Measurements from ENCODE around the gene CASKIN2.
A peak's percentile ranks its signal among the peaks of the same experiment; 100 is the strongest.

The CASKIN2 gene

DNA sequence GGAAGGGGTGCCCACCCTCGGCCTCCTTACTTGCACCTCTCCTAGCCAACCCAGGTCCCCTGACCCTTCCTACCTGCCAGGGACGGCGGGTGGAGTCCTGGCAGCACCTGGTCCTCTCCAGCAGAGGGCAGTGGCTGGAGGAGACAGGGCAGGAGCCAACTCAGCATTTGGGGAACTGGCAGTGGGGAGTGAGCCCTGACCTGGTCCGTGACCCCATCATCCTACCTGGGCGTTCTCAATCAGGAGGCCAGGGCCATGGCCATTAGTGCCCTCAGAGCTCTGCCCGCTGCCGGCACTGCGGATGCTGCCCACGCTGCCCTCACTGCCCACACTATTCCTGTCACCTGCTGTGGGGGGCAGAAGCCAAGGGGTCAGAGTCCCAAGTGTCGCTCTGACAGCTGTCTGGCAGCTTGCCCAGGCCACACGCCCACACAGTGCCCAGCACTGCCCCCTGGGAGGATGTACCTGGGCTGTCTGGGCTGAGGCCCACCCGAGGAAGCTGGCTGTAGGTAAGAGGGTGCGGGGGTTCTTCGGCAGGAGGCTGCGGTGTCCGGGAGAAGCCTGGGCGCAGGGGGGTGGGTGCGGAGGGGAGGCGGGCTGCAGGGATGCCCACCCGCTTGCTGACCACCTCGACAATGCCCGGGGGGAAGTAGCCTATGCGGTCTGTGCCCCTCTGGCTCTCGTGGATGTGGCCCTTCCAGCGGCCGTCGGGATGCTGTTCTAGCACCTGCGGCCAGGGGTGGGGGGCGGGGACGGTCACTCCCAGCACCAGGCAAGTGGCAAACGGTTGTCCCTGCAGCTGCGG is 10.8 kb downstream of the CASKIN2 start:
- TF ChIP-seq EP300 (IDR thresholded peaks at IDR 0.05; ENCODE audit: borderline replicate concordance) (no peak), EGR1 (IDR thresholded peaks at IDR 0.05) (peak; percentile 75; the same call in 1 of the 2 replicates), TEAD4 (IDR thresholded peaks at IDR 0.05) (no peak), FOXM1 (IDR thresholded peaks at IDR 0.05; ENCODE audit: borderline replicate concordance, low read depth) (no peak), CREB1 (IDR thresholded peaks at IDR 0.05; ENCODE audit: low read depth) (no peak), NFIC (IDR thresholded peaks at IDR 0.05) (peak; percentile 46; the same call in 1 of the 2 replicates), CEBPB (IDR thresholded peaks at IDR 0.05) (no peak), MAX (IDR thresholded peaks at IDR 0.05) (no peak), ZBTB7A (IDR thresholded peaks at IDR 0.05; ENCODE audit: low read depth) (0 out of 2 replicates have a peak, but pooled peaks have one; percentile 53), RAD21 (IDR thresholded peaks at IDR 0.05; ENCODE audit: low read depth) (peak; percentile 59), TAF1 (IDR thresholded peaks at IDR 0.05; ENCODE audit: low read depth) (no peak), YY1 (IDR thresholded peaks at IDR 0.05; ENCODE audit: low read depth) (no peak), TCF12 (IDR thresholded peaks at IDR 0.05; ENCODE audit: low read depth) (no peak)
- TF ChIP-seq, protein P1, sequence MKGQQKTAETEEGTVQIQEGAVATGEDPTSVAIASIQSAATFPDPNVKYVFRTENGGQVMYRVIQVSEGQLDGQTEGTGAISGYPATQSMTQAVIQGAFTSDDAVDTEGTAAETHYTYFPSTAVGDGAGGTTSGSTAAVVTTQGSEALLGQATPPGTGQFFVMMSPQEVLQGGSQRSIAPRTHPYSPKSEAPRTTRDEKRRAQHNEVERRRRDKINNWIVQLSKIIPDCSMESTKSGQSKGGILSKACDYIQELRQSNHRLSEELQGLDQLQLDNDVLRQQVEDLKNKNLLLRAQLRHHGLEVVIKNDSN (IDR thresholded peaks at IDR 0.05) = no peak
- TF ChIP-seq, protein P2, sequence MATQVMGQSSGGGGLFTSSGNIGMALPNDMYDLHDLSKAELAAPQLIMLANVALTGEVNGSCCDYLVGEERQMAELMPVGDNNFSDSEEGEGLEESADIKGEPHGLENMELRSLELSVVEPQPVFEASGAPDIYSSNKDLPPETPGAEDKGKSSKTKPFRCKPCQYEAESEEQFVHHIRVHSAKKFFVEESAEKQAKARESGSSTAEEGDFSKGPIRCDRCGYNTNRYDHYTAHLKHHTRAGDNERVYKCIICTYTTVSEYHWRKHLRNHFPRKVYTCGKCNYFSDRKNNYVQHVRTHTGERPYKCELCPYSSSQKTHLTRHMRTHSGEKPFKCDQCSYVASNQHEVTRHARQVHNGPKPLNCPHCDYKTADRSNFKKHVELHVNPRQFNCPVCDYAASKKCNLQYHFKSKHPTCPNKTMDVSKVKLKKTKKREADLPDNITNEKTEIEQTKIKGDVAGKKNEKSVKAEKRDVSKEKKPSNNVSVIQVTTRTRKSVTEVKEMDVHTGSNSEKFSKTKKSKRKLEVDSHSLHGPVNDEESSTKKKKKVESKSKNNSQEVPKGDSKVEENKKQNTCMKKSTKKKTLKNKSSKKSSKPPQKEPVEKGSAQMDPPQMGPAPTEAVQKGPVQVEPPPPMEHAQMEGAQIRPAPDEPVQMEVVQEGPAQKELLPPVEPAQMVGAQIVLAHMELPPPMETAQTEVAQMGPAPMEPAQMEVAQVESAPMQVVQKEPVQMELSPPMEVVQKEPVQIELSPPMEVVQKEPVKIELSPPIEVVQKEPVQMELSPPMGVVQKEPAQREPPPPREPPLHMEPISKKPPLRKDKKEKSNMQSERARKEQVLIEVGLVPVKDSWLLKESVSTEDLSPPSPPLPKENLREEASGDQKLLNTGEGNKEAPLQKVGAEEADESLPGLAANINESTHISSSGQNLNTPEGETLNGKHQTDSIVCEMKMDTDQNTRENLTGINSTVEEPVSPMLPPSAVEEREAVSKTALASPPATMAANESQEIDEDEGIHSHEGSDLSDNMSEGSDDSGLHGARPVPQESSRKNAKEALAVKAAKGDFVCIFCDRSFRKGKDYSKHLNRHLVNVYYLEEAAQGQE (IDR thresholded peaks at IDR 0.05; ENCODE audit: low read depth) = no peak

DNA sequence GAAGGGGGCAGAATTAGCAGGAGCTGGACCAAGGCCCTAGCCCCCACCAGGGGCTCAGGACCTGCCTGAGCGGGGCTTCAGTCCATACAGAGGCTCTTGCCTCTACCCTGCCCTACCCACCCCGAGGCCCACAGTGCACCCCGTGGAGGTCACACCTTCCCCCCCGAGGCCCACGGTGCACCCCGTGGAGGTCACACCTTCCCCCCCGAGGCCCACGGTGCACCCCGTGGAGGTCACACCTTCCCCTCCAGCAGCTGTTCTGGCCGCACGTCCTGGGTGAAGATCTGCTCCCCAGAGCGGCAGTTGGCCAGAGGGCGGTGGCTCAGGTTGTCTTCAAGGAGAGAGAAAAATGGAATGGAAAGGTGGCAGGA is 11.4 kb downstream of the CASKIN2 start:
- TF ChIP-seq TCF12 (IDR thresholded peaks at IDR 0.05; ENCODE audit: low read depth) (no peak), ZBTB7A (IDR thresholded peaks at IDR 0.05; ENCODE audit: low read depth) (no peak), RAD21 (IDR thresholded peaks at IDR 0.05; ENCODE audit: low read depth) (no peak), YY1 (IDR thresholded peaks at IDR 0.05; ENCODE audit: low read depth) (no peak), NFIC (IDR thresholded peaks at IDR 0.05) (no peak), TAF1 (IDR thresholded peaks at IDR 0.05; ENCODE audit: low read depth) (no peak), MAX (IDR thresholded peaks at IDR 0.05) (no peak)
- TF ChIP-seq, protein P2 (IDR thresholded peaks at IDR 0.05; ENCODE audit: low read depth) = no peak

- TF ChIP-seq EGR1 (IDR thresholded peaks at IDR 0.05) = no peak
- TF ChIP-seq TAF1 (IDR thresholded peaks at IDR 0.05; ENCODE audit: low read depth) = no peak
- TF ChIP-seq FOXM1 (IDR thresholded peaks at IDR 0.05; ENCODE audit: borderline replicate concordance, low read depth) = no peak
- TF ChIP-seq YY1 (IDR thresholded peaks at IDR 0.05; ENCODE audit: low read depth) = no peak
- no peak for TF ChIP-seq EP300 (IDR thresholded peaks at IDR 0.05; ENCODE audit: borderline replicate concordance)
- TF ChIP-seq, protein P1 (IDR thresholded peaks at IDR 0.05) = no peak
- no peak for TF ChIP-seq TEAD4 (IDR thresholded peaks at IDR 0.05)
- no peak for TF ChIP-seq NFIC (IDR thresholded peaks at IDR 0.05)
- TF ChIP-seq RAD21 (IDR thresholded peaks at IDR 0.05; ENCODE audit: low read depth) = no peak
- no peak for TF ChIP-seq CREB1 (IDR thresholded peaks at IDR 0.05; ENCODE audit: low read depth)
- TF ChIP-seq, protein P2 (IDR thresholded peaks at IDR 0.05; ENCODE audit: low read depth) = no peak
- no peak for TF ChIP-seq MAX (IDR thresholded peaks at IDR 0.05)
- no peak for TF ChIP-seq CEBPB (IDR thresholded peaks at IDR 0.05)
- no peak for TF ChIP-seq TCF12 (IDR thresholded peaks at IDR 0.05; ENCODE audit: low read depth)
Observed at GRCh38 chr17:75503337-75503950, 11.9 kb downstream of the CASKIN2 start.

Measured in Ishikawa (cell line).